ENCODE measurements around the gene QSOX1. TPM values are rescaled to one million over a fixed set of nuclear protein-coding genes. Genes with fewer than 3 reads are reported as not detected.
A peak's percentile ranks its signal among the peaks of the same experiment; 100 is the strongest.

QSOX1 gene
- total RNA-seq, 1 donor from 2014 or later: 100 TPM

GRCh38 chr1:180235502-180236239, 81.0 kb downstream of the QSOX1 start:
- no peak for DNase-seq

- DNase-seq: no peak
Measured at GRCh38 chr1:180236698-180237509, 82.2 kb downstream of the QSOX1 start.

- DNase-seq: no peak
Measured at GRCh38 chr1:180237869-180238476, 83.3 kb downstream of the QSOX1 start.

GRCh38 chr1:180238675-180239074, 84.0 kb downstream of the QSOX1 start:
- no peak for DNase-seq

- no peak for DNase-seq
Measured at GRCh38 chr1:180239145-180240096, 84.8 kb downstream of the QSOX1 start.

- DNase-seq: peak; percentile 28
Measured at GRCh38 chr1:180241716-180242544, 87.3 kb downstream of the QSOX1 start.

GRCh38 chr1:180243517-180244221, 89.0 kb downstream of the QSOX1 start:
- DNase-seq: no peak

GRCh38 chr1:180244840-180245239, 90.2 kb downstream of the QSOX1 start:
- DNase-seq: no peak

GRCh38 chr1:180246579-180246978, 91.9 kb downstream of the QSOX1 start:
- DNase-seq: no peak

GRCh38 chr1:180247061-180247460, 92.4 kb downstream of the QSOX1 start:
- DNase-seq: no peak

GRCh38 chr1:180247580-180247979, 92.9 kb downstream of the QSOX1 start:
- DNase-seq: no peak

- DNase-seq: no peak
Measured at GRCh38 chr1:180248176-180248575, 93.5 kb downstream of the QSOX1 start.

GRCh38 chr1:180248731-180249681, 94.3 kb downstream of the QSOX1 start:
- DNase-seq: no peak

GRCh38 chr1:180249725-180250498, 95.2 kb downstream of the QSOX1 start:
- peak; percentile 27 for DNase-seq

- DNase-seq: no peak
Measured at GRCh38 chr1:180250499-180250770, 95.8 kb downstream of the QSOX1 start.

GRCh38 chr1:180250883-180251509, 96.3 kb downstream of the QSOX1 start:
- no peak for DNase-seq

- no peak for DNase-seq
Measured at GRCh38 chr1:180251526-180252305, 97.0 kb downstream of the QSOX1 start.

Measured in dermis blood vessel endothelial cell (primary cell).